Keratinocyte (primary cell): ENCODE results near the gene TCF19.
"Not testable (repeated sequence)": the region's sequence is repeated elsewhere in the genome, so short reads cannot be mapped to it uniquely, and the experiment has no call there.

ENCODE experiments used
- EZH2 ChIP-seq: IDR thresholded peaks from one replicate; pipeline ENCODE4 v1.6.1; 2012; ENCODE audit warnings: inconsistent platforms, mild to moderate bottlenecking, low read length, moderate library complexity
- TF ChIP-seq, protein P1 (sequence below), 3 experiments: IDR thresholded peaks in 1 of 3; conservative IDR thresholded peaks in 1 of 3; optimal IDR thresholded peaks in 1 of 3; 2 replicates in 2 of 3; 3 replicates in 1 of 3; pipeline versions ENCODE3 to v1.5.1; 2011; ENCODE audit warnings: low read length in 3 of 3, mild to moderate bottlenecking in 3 of 3, moderate library complexity in 2 of 3, control low read depth in 1 of 3, inconsistent platforms in 1 of 3; ENCODE audit not compliant: insufficient read depth in 2 of 3; ENCODE audit errors: extremely low read depth in 1 of 3

DNA sequence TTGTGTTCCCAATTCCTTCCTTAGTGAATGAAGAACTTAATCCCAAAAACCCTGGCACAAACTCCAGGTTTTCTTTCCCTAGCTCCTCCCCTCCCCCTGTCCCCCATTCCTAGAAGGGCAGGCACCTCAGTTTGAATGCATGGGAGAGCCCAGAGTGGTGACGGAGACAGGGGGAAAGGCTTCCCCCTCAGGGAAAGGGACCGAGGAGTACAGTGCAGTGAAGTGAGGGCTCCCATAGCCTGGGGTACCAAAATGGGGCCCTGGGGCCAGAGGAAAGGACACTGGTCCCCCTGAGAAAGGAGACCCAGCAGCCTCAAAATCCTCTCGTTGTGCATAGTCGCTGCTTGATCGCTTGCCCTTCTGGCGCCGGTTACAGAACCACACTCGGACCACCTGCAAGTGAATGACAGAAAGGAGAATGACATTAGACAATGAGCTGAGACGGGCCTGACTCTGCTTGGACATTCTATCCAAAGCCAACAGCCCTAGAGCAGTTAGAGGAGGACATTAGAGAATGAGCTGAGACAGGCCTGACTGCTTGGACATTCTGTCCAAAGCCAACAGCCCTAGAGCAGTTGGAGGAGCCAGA, 6.2 kb downstream of the TCF19 start:
- TF ChIP-seq, protein P1, sequence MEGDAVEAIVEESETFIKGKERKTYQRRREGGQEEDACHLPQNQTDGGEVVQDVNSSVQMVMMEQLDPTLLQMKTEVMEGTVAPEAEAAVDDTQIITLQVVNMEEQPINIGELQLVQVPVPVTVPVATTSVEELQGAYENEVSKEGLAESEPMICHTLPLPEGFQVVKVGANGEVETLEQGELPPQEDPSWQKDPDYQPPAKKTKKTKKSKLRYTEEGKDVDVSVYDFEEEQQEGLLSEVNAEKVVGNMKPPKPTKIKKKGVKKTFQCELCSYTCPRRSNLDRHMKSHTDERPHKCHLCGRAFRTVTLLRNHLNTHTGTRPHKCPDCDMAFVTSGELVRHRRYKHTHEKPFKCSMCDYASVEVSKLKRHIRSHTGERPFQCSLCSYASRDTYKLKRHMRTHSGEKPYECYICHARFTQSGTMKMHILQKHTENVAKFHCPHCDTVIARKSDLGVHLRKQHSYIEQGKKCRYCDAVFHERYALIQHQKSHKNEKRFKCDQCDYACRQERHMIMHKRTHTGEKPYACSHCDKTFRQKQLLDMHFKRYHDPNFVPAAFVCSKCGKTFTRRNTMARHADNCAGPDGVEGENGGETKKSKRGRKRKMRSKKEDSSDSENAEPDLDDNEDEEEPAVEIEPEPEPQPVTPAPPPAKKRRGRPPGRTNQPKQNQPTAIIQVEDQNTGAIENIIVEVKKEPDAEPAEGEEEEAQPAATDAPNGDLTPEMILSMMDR (optimal IDR thresholded peaks at IDR 0.05 in 1 of 3, IDR thresholded peaks at IDR 0.05 in 1 of 3, conservative IDR thresholded peaks at IDR 0.05 in 1 of 3; ENCODE audit: extremely low read depth in 1 of 3, insufficient read depth in 2 of 3, low read length in 3 of 3) = not testable (repeated sequence)
- TF ChIP-seq EZH2 = not testable (repeated sequence)
